Measurements from ENCODE around the gene ACAA2. TPM values are rescaled to one million over a fixed set of nuclear protein-coding genes. Genes with fewer than 3 reads are reported as not detected.
"Not testable (repeated sequence)": the region's sequence is repeated elsewhere in the genome, so short reads cannot be mapped to it uniquely, and the experiment has no call there.

ACAA2 gene
- total RNA-seq, 1 experiment from 2014 or later, result 136 TPM

DNA sequence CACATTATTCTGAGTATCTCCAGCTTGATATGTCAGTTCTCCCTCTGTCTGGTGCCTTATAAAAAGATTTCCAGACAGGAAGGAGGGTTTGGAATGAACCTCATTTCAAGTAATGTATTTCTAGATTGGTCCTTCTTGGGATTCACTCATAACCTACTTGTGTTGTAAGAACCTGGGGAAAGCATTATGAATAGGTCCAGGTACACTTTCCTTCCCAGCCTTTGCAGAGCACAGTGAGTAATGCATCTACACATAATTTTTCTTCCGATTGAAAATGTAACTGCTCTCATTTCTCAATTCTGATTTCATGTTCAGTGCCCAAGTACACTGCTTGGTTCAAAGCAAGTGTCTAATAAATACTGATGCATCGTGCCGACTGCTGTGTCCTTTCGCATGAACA is 25.0 kb upstream of the ACAA2 start (continued):
- TF ChIP-seq PREB (CRISPR knock-in tag; IDR thresholded peaks at IDR 0.05; ENCODE audit: borderline replicate concordance) (no peak), IRF2 (CRISPR knock-in tag; IDR thresholded peaks at IDR 0.05; ENCODE audit: borderline replicate concordance, low read depth) (no peak)

DNA sequence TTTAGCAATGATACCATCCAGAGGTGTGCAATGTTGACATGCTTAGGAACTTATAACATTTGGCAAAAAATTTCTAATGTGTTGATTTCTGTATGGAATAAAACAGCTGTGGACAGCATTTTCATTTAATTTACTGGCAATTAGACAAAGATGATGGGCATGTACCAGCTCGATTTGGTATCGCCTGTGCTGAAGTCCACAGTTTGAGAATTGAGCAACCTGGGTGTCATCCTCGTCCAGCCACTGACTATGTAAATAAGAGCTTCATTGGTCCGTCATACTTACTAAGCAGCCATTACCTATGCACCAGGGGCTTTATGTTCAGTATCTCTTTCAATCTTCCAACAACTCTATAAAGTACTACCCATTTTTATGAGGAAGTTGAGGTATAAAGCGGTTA is 24.6 kb upstream of the ACAA2 start:
- DNase-seq (ENCODE audit: low spot score), result no peak
- H3K27me3 Mint-ChIP-seq (ENCODE audit: low read depth), result no peaks in the 10 kb centered on the region
- POLR2A ChIA-PET, result no interaction called here
- no peak for TF ChIP-seq FOXJ3 (CRISPR knock-in tag; IDR thresholded peaks at IDR 0.05; ENCODE audit: borderline replicate concordance)
- TF ChIP-seq, protein P1, sequence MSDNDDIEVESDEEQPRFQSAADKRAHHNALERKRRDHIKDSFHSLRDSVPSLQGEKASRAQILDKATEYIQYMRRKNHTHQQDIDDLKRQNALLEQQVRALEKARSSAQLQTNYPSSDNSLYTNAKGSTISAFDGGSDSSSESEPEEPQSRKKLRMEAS (CRISPR knock-in tag; IDR thresholded peaks at IDR 0.05), result no peak
- no peak for TF ChIP-seq SOX15 (CRISPR knock-in tag; IDR thresholded peaks at IDR 0.05)
- no peak for TF ChIP-seq NFE2L1 (CRISPR knock-in tag; IDR thresholded peaks at IDR 0.05)
- no peak for TF ChIP-seq CREM (CRISPR knock-in tag; IDR thresholded peaks at IDR 0.05)
- TF ChIP-seq ATF6 (CRISPR knock-in tag; IDR thresholded peaks at IDR 0.05), result no peak
- TF ChIP-seq RORB (CRISPR knock-in tag; IDR thresholded peaks at IDR 0.05), result no peak
- no peak for TF ChIP-seq IRF2 (CRISPR knock-in tag; IDR thresholded peaks at IDR 0.05; ENCODE audit: borderline replicate concordance, low read depth)
- TF ChIP-seq FOXK1 (CRISPR knock-in tag; IDR thresholded peaks at IDR 0.05), result no peak
- TF ChIP-seq, protein P2, sequence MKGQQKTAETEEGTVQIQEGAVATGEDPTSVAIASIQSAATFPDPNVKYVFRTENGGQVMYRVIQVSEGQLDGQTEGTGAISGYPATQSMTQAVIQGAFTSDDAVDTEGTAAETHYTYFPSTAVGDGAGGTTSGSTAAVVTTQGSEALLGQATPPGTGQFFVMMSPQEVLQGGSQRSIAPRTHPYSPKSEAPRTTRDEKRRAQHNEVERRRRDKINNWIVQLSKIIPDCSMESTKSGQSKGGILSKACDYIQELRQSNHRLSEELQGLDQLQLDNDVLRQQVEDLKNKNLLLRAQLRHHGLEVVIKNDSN (CRISPR knock-in tag; IDR thresholded peaks at IDR 0.05), result no peak
- TF ChIP-seq, protein P3, sequence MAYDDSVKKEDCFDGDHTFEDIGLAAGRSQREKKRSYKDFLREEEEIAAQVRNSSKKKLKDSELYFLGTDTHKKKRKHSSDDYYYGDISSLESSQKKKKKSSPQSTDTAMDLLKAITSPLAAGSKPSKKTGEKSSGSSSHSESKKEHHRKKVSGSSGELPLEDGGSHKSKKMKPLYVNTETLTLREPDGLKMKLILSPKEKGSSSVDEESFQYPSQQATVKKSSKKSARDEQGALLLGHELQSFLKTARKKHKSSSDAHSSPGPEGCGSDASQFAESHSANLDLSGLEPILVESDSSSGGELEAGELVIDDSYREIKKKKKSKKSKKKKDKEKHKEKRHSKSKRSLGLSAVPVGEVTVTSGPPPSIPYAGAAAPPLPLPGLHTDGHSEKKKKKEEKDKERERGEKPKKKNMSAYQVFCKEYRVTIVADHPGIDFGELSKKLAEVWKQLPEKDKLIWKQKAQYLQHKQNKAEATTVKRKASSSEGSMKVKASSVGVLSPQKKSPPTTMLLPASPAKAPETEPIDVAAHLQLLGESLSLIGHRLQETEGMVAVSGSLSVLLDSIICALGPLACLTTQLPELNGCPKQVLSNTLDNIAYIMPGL (CRISPR knock-in tag; IDR thresholded peaks at IDR 0.05), result no peak
- no peaks in the 10 kb centered on the region for H3K36me3 Mint-ChIP-seq
- no peak overlapping the region for H3K4me3 Mint-ChIP-seq
- no peak overlapping the region for H3K27ac Mint-ChIP-seq
- H3K9me3 Mint-ChIP-seq, result no peaks in the 10 kb centered on the region
- H3K4me1 Mint-ChIP-seq, result no peaks in the 10 kb centered on the region
- CTCF ChIA-PET, result interaction anchor here (0.7 kb wide), 1 partner anchor 21 kb away, joined by 3 read pairs; no protein-coding TSS in a partner anchor
- ATAC-seq, result no peak

DNA sequence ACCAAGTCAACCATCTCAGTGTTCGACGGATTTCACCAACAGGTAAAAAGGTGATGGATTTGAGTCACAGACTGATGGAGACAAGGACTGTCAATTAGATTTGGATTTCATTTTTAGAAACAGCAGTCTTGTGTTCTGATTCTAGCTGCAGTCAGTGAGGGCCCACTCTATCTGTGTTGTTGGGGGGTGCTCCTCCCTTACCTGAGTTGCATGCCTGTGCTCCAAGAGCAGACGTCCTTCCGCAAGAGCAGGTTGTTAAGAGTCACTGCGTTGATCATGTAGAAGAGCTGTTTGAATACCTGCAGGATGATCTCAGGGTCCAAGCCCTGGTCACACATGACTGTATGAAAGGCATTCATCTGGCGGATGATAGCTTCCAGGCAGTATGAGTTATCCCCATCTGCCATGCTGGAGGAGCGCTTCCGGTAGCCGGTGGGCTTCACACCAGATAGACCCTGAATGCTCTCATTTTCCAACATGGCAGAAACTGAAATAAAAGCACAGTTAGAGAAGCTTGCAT is 24.0 kb upstream of the ACAA2 start:
- H3K27me3 Mint-ChIP-seq (ENCODE audit: low read depth); H3K4me3 Mint-ChIP-seq; H3K9me3 Mint-ChIP-seq; DNase-seq (ENCODE audit: low spot score); H3K27ac Mint-ChIP-seq; H3K4me1 Mint-ChIP-seq; ATAC-seq; POLR2A ChIA-PET; H3K36me3 Mint-ChIP-seq: not testable (repeated sequence)
- CTCF ChIA-PET, result interaction anchor here (0.6 kb wide), 1 partner anchor 21 kb away, joined by 3 read pairs; no protein-coding TSS in a partner anchor

GRCh38 chr18:49835405-49835804 is 22.1 kb upstream of the ACAA2 start:
- ChIA-PET POLR2A (no interaction called here), CTCF (no interaction called here)
- Mint-ChIP-seq H3K9me3 (peaks cover 5% of the 10 kb centered on the region; the same call in 1 of the 2 replicates), H3K27me3 (ENCODE audit: low read depth) (no peaks in the 10 kb centered on the region), H3K4me1 (no peaks in the 10 kb centered on the region), H3K27ac (no peak overlapping the region), H3K36me3 (no peaks in the 10 kb centered on the region), H3K4me3 (no peak overlapping the region)
- DNase-seq (ENCODE audit: low spot score) (no peak), ATAC-seq (no peak)
- TF ChIP-seq, protein P4, sequence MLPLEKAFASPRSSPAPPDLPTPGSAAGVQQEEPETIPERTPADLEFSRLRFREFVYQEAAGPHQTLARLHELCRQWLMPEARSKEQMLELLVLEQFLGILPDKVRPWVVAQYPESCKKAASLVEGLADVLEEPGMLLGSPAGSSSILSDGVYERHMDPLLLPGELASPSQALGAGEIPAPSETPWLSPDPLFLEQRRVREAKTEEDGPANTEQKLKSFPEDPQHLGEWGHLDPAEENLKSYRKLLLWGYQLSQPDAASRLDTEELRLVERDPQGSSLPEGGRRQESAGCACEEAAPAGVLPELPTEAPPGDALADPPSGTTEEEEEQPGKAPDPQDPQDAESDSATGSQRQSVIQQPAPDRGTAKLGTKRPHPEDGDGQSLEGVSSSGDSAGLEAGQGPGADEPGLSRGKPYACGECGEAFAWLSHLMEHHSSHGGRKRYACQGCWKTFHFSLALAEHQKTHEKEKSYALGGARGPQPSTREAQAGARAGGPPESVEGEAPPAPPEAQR (CRISPR knock-in tag; IDR thresholded peaks at IDR 0.05), result no peak
- TF ChIP-seq ZBTB43 (CRISPR knock-in tag; IDR thresholded peaks at IDR 0.05) (no peak), ZNF121 (CRISPR knock-in tag; IDR thresholded peaks at IDR 0.05) (no peak), IRF2 (CRISPR knock-in tag; IDR thresholded peaks at IDR 0.05; ENCODE audit: borderline replicate concordance, low read depth) (no peak)
- TF ChIP-seq, protein P5, sequence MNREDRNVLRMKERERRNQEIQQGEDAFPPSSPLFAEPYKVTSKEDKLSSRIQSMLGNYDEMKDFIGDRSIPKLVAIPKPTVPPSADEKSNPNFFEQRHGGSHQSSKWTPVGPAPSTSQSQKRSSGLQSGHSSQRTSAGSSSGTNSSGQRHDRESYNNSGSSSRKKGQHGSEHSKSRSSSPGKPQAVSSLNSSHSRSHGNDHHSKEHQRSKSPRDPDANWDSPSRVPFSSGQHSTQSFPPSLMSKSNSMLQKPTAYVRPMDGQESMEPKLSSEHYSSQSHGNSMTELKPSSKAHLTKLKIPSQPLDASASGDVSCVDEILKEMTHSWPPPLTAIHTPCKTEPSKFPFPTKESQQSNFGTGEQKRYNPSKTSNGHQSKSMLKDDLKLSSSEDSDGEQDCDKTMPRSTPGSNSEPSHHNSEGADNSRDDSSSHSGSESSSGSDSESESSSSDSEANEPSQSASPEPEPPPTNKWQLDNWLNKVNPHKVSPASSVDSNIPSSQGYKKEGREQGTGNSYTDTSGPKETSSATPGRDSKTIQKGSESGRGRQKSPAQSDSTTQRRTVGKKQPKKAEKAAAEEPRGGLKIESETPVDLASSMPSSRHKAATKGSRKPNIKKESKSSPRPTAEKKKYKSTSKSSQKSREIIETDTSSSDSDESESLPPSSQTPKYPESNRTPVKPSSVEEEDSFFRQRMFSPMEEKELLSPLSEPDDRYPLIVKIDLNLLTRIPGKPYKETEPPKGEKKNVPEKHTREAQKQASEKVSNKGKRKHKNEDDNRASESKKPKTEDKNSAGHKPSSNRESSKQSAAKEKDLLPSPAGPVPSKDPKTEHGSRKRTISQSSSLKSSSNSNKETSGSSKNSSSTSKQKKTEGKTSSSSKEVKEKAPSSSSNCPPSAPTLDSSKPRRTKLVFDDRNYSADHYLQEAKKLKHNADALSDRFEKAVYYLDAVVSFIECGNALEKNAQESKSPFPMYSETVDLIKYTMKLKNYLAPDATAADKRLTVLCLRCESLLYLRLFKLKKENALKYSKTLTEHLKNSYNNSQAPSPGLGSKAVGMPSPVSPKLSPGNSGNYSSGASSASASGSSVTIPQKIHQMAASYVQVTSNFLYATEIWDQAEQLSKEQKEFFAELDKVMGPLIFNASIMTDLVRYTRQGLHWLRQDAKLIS (CRISPR knock-in tag; IDR thresholded peaks at IDR 0.05; ENCODE audit: borderline replicate concordance), result no peak

Data from WTC11 (cell line).